Coronary artery (tissue), 2 donors: Measurements from ENCODE around the gene METTL15.
"Not testable (repeated sequence)": the region's sequence is repeated elsewhere in the genome, so short reads cannot be mapped to it uniquely, and the experiment has no call there.

Experiments used
- DNase-seq: peaks from one replicate; pipeline ENCODE4 v3.0.0-alpha.2; 2017; ENCODE audit warnings: low spot score
- H3K27ac ChIP-seq, 2 donors: fragments of 200-600 bp; sonication (generic); one replicate each; pipeline ENCODE4 v1.5.1; 2016 to 2019
- H3K4me3 ChIP-seq: fragments of 200-600 bp; sonication (generic); 2 replicates; pipeline ENCODE4 v1.5.1; 2016; ENCODE audit warnings: mild to moderate bottlenecking, moderate library complexity
- TF ChIP-seq, protein P1 (sequence below): fragments of 200-600 bp; sonication (generic); IDR thresholded peaks from one replicate; pipeline ENCODE4 v1.5.1; 2019; ENCODE audit warnings: antibody characterized with exemption

The METTL15 gene, protein sequence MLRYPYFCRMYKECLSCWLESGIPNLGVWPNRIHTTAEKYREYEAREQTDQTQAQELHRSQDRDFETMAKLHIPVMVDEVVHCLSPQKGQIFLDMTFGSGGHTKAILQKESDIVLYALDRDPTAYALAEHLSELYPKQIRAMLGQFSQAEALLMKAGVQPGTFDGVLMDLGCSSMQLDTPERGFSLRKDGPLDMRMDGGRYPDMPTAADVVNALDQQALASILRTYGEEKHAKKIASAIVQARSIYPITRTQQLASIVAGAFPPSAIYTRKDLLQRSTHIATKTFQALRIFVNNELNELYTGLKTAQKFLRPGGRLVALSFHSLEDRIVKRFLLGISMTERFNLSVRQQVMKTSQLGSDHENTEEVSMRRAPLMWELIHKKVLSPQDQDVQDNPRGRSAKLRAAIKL

DNA sequence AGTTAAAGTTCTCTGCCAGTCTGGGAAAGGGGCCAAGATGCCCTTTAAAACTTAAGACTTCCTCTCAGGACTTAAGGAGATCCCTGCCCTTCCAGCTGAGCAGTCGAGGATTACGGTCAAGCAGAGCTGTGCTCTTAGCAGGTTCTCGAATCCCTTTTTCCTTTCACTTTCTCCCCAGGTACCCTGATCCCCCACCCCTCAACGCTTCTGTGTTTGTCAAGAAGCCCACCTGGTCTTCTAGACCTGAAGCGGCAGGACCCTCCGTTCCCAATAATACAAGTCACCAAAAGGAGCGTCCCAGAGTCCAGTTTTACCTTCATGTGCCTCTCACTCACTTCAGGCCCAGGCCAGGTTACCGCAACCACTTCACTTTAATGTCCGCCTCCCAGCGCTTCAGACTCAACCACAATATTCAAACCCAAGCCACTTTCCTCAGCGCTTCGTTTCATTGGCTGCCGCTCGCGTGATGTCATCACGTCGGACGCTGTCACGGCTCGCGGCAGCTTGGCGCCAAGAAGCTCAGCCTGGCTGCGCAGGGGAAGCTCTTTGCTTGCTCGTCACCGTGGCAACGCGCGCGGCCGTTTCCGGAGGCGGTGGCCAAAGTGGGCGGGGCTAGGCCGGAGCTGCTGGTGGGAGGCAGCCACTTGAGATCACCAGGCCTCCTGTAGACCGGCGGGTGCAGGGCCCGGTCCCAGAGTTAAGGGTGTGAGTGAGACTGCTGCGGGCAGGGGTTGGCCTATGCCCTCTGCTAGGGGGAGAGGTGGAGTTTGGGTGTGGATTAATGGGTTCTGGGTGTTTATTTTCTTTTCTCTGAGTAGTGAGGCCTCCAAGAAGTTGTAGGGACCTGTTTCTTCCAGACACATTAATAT, at the start of gene METTL15, which contains the start of gene KIF18A:
TSS of gene METTL15 (plus strand) at position 639 of the 869 bp plus-strand sequence. CDS start 4,947 bp downstream, outside the sequence.
TSS of gene KIF18A (minus strand) at position 407 of the 869 bp plus-strand sequence. CDS start 10,209 bp downstream, outside the sequence.
- Histone ChIP-seq H3K27ac (peak within 1 kb of the TSS; percentile 80 to 87), H3K4me3 (peak within 1 kb of the TSS; percentile 74)
- TF ChIP-seq, protein P1, sequence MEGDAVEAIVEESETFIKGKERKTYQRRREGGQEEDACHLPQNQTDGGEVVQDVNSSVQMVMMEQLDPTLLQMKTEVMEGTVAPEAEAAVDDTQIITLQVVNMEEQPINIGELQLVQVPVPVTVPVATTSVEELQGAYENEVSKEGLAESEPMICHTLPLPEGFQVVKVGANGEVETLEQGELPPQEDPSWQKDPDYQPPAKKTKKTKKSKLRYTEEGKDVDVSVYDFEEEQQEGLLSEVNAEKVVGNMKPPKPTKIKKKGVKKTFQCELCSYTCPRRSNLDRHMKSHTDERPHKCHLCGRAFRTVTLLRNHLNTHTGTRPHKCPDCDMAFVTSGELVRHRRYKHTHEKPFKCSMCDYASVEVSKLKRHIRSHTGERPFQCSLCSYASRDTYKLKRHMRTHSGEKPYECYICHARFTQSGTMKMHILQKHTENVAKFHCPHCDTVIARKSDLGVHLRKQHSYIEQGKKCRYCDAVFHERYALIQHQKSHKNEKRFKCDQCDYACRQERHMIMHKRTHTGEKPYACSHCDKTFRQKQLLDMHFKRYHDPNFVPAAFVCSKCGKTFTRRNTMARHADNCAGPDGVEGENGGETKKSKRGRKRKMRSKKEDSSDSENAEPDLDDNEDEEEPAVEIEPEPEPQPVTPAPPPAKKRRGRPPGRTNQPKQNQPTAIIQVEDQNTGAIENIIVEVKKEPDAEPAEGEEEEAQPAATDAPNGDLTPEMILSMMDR, result no peak
- peak; percentile 100 for DNase-seq

DNA sequence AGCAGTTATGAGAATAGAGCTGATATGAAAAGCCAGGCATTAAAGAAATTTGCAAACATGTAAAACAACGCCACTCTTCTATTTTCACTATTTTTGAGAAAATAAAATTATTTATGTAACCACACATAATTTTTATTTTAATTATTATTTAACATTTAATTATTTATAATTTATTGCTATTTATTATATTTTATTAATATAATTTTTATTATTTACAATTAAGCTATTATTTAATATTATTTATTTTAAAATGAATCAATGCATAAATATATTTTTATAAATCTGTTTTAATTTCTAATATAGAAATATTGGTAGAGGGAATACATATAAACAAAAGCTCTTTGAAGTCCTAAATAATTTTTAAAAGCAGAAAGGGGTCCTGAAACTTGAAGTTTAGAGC, 36.9 kb upstream of the METTL15 start:
- DNase-seq, result no peak
- no peak overlapping the region for H3K4me3 ChIP-seq
- H3K27ac ChIP-seq, result no peak overlapping the region
- TF ChIP-seq, protein P1, result no peak

DNA sequence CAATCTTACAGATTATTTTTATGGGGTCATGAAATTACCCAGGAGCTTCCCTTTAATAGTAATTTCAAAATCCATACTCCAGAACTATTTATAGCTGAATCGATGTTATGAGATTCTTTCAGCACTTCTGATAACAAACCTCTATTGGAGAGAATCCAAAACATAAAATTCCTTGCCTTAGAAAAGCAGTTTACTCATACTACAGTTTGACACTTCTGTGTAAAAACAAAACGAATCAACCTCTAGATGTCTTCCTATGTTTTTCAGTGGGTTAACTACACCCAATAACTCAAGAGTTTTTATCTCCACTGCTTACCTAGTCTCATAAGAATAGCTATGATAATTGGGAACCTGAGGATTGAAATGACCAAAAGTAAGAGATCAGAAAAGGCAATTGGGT, 35.9 kb upstream of the METTL15 start:
- Histone ChIP-seq H3K27ac (no peak overlapping the region), H3K4me3 (no peak overlapping the region)
- no peak for DNase-seq
- TF ChIP-seq, protein P1, result no peak

DNA sequence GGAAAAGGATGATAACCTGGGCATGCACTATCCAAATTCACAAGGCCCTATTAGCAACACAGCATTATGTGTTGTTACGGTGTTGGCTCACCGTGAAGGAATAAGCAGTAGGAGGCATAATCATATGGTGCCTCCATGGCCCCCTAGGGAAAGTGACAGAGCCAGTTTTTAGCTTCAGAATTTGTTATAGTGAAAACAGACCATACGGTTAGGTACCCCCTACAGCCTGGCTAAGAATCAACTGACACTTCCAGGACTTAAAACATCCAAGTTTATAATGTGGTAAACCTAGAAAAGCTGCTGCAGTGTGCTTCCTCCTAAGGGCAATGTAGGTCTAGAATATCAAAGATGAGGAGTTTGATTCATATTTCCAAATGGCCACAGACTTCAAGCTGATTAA, 30.7 kb upstream of the METTL15 start:
- TF ChIP-seq, protein P1, result no peak
- no peak for DNase-seq
- no peak overlapping the region for H3K4me3 ChIP-seq
- no peak overlapping the region for H3K27ac ChIP-seq

DNA sequence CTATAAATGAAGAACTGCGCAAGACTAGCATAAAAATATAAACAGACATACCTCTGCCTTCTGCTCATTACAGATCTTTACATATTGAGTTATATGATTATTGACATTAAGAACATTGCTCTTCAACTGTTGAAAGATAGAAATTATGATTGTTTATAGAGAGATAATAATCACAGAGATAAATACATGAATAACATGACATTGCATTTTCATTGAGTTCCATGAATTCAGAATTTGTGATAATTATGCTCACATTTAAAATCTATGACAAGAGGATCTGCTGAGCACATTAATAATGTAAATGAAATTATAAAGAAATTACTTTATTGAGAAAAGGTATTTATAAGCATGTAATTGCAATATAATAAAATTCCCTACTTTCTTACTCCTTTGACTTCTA, 25.1 kb upstream of the METTL15 start:
- no peak overlapping the region for H3K4me3 ChIP-seq
- no peak for DNase-seq
- H3K27ac ChIP-seq, result no peak overlapping the region
- TF ChIP-seq, protein P1, result no peak

DNA sequence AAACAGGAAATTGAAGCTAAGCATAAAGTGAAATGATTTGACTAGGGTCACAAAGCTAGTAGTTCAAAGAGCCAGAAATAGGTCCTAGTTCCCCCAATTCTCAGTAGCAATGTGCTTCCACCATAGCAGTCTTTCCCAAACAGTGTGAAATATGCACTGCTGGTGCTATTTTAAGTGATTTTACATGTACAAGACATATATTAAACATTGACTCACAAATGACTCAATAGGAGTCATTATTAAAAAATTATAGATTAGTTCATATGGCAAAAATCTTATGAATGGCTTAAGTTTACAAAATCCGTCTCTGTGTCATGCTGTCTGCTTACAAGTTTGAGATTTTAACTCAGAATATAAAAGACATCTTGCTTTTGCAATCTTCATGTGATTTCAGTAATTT, 21.6 kb upstream of the METTL15 start:
- Histone ChIP-seq H3K4me3 (no peak overlapping the region), H3K27ac (no peak overlapping the region)
- TF ChIP-seq, protein P1, result no peak
- DNase-seq, result no peak

DNA sequence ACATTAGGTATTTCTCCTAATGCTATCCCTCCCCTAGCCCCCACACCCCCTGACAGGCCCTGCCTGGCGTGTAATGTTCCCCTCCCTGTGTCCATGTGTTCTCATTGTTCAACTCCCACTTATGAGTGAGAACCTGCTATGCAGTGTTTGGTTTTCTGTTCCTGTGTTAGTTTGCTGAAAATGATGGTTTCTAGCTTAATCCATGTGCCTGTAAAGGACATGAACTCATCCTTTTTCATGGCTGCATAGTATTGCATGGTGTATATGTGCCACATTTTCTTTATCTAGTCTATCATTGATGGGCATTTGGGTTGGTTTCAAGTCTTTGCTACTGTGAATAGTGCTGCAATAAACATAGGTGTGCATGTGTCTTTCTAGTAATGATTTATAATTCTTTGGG, 21.0 kb upstream of the METTL15 start:
- H3K27ac ChIP-seq, DNase-seq, H3K4me3 ChIP-seq: not testable (repeated sequence)

DNA sequence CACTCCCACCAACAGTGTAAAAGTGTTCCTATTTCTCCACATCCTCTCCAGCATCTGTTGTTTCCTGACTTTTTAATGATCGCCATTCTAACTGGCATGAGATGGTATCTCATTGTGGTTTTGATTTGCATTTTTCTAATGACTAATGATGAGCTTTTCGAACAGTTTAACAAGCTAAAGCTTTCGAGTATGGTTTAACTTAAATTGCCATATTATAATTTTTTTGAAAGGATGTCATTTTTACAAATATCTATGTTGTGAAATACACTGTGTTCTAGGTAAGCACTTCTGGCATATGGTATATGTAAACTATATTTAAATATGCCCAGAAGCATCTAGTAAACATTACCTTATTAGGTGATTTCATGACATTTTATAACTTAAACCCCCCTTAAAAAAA, 20.5 kb upstream of the METTL15 start:
- H3K27ac ChIP-seq, DNase-seq, H3K4me3 ChIP-seq: not testable (repeated sequence)
